Mesothelial cell of epicardium (in vitro differentiated cells): Measurements from ENCODE around the gene ATXN1. TPM values are rescaled to one million over a fixed set of nuclear protein-coding genes. Genes with fewer than 3 reads are reported as not detected.

Experiments
- DNase-seq, 2 experiments: peaks; one replicate each; pipeline ENCODE4 v3.0.0; 2021; ENCODE audit warnings: low spot score in 2 of 2; ENCODE audit not compliant: unreplicated experiment in 2 of 2
- H3K27ac Mint-ChIP-seq: 2 replicates; pipeline ENCODE4 v1.8.0; 2021; ENCODE audit warnings: mixed read lengths
- H3K27me3 Mint-ChIP-seq: 2 replicates; pipeline ENCODE4 v1.8.0; 2021; ENCODE audit warnings: low read depth, mixed read lengths
- H3K36me3 Mint-ChIP-seq: 2 replicates; pipeline ENCODE4 v1.8.0; 2021; ENCODE audit warnings: mixed read lengths
- H3K4me1 Mint-ChIP-seq: 2 replicates; pipeline ENCODE4 v1.8.0; 2021; ENCODE audit warnings: mixed read lengths
- H3K4me3 Mint-ChIP-seq: 2 replicates; pipeline ENCODE4 v1.8.0; 2021; ENCODE audit warnings: mild to moderate bottlenecking, moderate library complexity, mixed read lengths
- H3K9me3 Mint-ChIP-seq: 2 replicates; pipeline ENCODE4 v1.8.0; 2021; ENCODE audit warnings: mixed read lengths
- total RNA-seq: library from RNA; stranded (reverse); gene quantifications from 3 replicates; pipeline ENCODE4 v1.2.1, GENCODE V29; 2021
- TF ChIP-seq, protein P1 (sequence below): fragments of 200-600 bp; sonication (generic); IDR thresholded peaks from one replicate; pipeline ENCODE4 v1.5.0; 2021; ENCODE audit warnings: antibody characterized with exemption; ENCODE audit not compliant: unreplicated experiment

Gene ATXN1
- total RNA-seq, 1 donor from 2014 or later, result 59.5 TPM

DNA sequence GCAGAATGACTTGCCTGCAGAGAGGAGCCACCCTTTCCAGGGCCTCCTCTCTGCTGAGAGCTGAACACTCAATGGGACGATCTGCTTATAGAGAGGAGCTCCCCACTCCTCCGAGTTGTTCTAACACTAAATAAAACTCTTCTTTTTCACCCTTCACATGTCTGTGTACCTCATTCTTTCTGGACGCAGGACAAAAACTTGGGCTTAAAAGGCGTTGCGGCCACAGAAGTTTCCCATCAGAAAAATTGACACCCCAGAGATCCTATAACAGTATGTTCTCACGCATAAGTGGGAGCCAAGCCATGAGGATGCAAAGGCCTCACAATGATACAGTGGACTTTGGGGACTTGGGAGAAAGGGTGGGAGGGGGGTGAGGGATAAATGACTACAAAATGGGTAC, 401.7 kb downstream of the ATXN1 start:
- H3K9me3 Mint-ChIP-seq, result no peaks in the 10 kb centered on the region
- peaks cover 8% of the 10 kb centered on the region for H3K4me1 Mint-ChIP-seq
- no peak overlapping the region for H3K27ac Mint-ChIP-seq
- no peaks in the 10 kb centered on the region for H3K27me3 Mint-ChIP-seq
- no peak overlapping the region for H3K4me3 Mint-ChIP-seq
- no peaks in the 10 kb centered on the region for H3K36me3 Mint-ChIP-seq
- TF ChIP-seq, protein P1, sequence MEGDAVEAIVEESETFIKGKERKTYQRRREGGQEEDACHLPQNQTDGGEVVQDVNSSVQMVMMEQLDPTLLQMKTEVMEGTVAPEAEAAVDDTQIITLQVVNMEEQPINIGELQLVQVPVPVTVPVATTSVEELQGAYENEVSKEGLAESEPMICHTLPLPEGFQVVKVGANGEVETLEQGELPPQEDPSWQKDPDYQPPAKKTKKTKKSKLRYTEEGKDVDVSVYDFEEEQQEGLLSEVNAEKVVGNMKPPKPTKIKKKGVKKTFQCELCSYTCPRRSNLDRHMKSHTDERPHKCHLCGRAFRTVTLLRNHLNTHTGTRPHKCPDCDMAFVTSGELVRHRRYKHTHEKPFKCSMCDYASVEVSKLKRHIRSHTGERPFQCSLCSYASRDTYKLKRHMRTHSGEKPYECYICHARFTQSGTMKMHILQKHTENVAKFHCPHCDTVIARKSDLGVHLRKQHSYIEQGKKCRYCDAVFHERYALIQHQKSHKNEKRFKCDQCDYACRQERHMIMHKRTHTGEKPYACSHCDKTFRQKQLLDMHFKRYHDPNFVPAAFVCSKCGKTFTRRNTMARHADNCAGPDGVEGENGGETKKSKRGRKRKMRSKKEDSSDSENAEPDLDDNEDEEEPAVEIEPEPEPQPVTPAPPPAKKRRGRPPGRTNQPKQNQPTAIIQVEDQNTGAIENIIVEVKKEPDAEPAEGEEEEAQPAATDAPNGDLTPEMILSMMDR, result no peak
- DNase-seq, result no peak

DNA sequence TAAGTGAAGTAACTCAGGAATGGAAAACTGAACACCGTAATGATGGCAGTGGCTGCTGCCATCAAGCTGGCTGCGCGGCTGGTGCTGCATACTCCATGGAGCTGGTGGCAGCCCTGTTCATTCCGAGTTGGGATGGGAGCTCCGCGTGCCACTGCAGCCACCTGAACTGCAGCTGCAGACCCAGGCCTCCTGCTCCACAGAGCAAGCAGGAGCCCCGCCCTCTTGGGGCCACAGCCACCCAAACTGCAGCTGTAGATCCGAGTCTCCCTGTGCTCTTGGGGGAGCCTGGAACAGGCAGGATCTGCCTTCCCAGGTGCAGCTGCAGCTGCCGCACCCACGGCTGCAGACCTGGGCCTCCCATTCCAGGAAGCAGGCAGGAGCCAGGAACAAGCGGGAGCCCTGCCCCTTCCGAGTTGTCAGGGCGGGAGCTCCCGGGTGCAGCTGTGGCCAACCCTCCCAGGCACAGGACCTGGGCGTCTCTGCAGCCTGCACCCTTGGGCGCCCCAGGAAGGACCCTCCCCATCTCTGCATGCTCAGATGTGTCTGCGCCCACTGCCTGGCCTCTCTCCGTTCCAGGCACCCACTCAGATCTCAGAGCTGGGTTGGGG, 402.6 kb downstream of the ATXN1 start:
- H3K27ac Mint-ChIP-seq, result no peak overlapping the region
- H3K4me3 Mint-ChIP-seq, result no peak overlapping the region
- DNase-seq, result no peak
- H3K4me1 Mint-ChIP-seq, result peaks cover 8% of the 10 kb centered on the region
- TF ChIP-seq, protein P1, result no peak
- no peaks in the 10 kb centered on the region for H3K36me3 Mint-ChIP-seq
- no peaks in the 10 kb centered on the region for H3K9me3 Mint-ChIP-seq
- H3K27me3 Mint-ChIP-seq, result no peaks in the 10 kb centered on the region

DNA sequence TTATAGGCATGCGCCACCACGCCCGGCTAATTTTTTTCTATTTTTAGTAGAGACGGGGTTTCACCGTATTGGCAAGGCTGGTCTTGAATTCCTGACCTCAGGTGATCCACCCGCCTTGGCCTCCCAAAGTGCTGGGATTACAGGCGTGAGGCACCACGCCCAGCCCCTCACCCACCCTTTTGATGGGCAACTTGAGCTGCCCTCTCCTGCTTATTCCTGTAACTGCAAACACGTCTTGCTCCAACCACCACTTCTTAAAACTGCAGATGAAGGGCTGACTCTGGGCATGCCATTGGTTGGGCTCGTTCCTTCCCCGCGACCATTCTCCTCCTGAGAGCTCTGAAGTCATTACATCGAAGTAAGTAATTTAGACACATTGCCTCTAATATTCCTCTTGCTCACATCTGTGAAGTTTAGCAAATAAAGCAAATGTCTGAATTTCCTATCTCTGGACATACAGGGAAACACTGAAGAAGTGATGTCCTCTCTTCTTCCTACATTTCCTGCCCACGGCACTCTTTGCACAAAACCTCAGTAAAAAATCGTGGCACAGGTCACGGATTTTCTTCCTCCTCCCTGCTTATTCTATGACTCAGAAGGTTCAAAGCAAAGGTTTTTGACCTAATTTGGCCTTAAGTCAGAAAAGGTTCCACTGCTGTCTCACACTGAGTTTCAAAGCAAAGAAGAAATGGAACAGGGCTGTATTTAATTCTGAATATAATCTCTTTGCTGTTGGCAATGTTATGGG, 405.4 kb downstream of the ATXN1 start:
- no peak for DNase-seq
- TF ChIP-seq, protein P1, result no peak
- Mint-ChIP-seq H3K4me3 (no peak overlapping the region), H3K36me3 (no peaks in the 10 kb centered on the region), H3K9me3 (no peaks in the 10 kb centered on the region), H3K27me3 (no peaks in the 10 kb centered on the region), H3K27ac (no peak overlapping the region), H3K4me1 (peaks cover 4% of the 10 kb centered on the region)

DNA sequence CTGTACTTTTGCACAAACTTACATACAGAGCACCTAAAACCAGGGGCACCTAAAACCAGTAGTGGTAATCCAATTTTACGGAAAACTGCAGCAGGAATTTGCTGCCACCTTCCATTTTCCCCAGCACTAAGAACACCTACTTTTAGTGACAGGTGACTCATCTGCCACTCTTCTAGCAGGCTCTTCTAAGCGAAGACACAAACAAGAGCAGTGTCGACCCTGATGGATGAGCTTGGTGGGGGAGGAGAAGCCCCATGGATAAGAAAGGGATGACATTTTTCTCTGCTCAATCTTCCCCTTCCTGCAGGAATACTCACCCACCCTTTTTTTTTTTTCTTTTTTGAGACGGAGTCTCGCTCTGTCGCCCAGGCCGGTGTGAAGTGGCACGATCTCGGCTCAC, 406.0 kb downstream of the ATXN1 start:
- no peak overlapping the region for H3K4me3 Mint-ChIP-seq
- TF ChIP-seq, protein P1, result no peak
- no peaks in the 10 kb centered on the region for H3K27me3 Mint-ChIP-seq
- H3K36me3 Mint-ChIP-seq, result no peaks in the 10 kb centered on the region
- peaks cover 4% of the 10 kb centered on the region for H3K4me1 Mint-ChIP-seq
- no peaks in the 10 kb centered on the region for H3K9me3 Mint-ChIP-seq
- no peak overlapping the region for H3K27ac Mint-ChIP-seq
- DNase-seq, result no peak

DNA sequence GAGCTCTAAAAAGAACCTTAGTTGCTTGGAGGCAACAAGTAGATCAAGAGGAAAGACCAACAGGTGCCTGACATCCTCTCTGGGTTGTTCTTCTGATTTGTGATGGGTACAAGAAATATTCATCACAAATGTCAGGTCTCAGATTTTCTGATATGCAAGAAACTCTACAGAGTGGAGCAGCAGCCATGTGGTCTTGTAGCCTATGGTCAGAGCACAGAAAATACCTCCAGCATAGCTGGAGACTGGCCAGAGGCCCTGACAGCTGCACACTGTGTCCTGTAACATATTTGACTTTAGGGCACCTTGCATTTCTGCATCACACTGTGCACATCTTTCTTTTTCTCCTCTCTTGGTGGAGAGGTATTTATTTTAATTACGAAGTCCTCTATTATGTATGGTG, 406.6 kb downstream of the ATXN1 start:
- Mint-ChIP-seq H3K27me3 (no peaks in the 10 kb centered on the region), H3K4me3 (no peak overlapping the region), H3K9me3 (no peaks in the 10 kb centered on the region), H3K27ac (no peak overlapping the region), H3K4me1 (peaks cover 4% of the 10 kb centered on the region), H3K36me3 (no peaks in the 10 kb centered on the region)
- TF ChIP-seq, protein P1, result no peak
- DNase-seq, result no peak
